Esophagus mucosa (tissue), 1 donor: ENCODE results near the gene OGFOD2. TPM values are rescaled to one million over a fixed set of nuclear protein-coding genes. Genes with fewer than 3 reads are reported as not detected.
"Not testable (repeated sequence)": the region's sequence is repeated elsewhere in the genome, so short reads cannot be mapped to it uniquely, and the experiment has no call there.

Experiments
- ATAC-seq: fragments of 200-7000 bp; cut with Tn5 transposase; one replicate; pipeline ENCODE4 v1.9.1; 2020
- total RNA-seq: library from RNA; stranded (reverse); gene quantifications from one replicate; pipeline ENCODE4 v1.2.4, GENCODE V29; 2023
- donor health status: DM: yes; HTN: yes; CAD: no.

Gene OGFOD2
- total RNA-seq: 14.7 TPM

DNA sequence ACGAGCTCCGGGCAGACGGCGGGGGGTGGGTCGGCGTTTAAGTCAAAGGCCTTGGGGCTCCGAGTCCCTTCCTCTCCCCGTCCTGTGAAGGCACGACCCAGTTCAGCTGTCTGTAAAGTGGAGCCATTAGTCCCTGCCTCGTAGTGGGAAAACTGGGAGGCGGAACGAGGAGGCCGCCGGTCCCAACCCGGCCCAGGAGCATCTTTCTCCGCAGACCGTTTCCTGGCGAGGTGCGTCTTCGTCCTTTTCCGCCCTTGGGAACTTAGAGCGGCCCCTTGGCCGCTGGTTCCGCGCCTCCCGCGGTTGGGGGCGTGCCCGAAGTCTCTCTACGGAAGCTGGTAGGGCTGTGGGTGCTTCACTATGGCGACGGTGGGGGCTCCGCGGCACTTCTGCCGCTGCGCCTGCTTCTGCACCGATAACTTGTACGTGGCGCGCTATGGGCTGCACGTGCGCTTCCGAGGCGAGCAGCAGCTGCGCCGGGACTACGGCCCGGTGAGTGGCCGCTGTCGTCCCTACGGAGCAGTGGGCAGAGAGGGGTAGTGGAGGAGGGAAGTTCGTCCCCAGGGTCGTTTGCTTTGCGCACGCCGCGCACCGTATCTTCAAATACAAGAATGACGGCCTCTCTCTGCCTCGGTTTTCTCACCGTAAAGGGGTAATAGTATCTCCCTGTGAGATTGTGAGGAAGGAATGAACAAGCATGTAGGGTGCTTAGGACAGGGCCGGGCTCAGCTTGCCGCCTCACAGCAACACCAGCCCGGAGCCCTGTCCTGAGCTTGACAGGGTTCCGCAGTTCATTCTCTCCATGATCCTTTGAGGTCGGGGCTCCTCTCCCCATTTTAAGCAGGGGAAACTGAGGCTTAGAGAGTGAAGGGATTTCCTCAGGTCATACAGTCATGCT, at the start of gene OGFOD2:
OGFOD2 (plus strand) TSS at position 353 of the 898 bp plus-strand sequence; CDS start at position 361, 8 bp downstream.
- ATAC-seq: peak; percentile 88

DNA sequence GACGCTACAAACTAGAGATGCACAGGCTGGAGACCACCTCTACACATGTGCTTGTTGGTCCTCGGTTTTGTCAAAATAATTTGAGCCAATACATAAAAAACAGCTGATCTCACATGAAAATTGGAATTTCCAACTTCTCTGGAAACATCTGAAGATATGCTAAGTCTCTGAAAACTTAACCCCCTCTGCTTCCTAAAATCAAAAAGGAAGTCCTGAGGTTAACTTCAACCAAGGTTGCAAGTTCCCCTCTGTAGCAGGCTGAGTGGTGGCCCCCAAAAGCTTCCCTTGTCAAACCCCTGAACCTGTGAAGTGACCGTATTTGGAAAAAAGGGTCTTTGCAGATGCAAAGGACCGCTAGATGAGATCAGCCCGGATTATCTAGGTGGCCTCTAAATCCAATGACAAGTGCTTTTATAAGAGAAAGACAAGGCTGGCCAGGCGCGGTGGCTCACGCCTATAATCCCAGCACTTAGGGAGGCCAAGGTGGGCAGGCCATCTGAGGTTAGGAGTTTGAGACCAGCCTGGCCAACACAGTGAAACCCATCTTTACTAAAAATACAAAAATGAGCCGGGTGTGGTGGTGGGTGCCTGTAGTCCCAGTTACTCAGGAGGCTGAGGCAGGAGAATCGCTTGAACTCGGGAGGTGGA, 47.2 kb upstream of the OGFOD2 start:
- ATAC-seq: no peak

DNA sequence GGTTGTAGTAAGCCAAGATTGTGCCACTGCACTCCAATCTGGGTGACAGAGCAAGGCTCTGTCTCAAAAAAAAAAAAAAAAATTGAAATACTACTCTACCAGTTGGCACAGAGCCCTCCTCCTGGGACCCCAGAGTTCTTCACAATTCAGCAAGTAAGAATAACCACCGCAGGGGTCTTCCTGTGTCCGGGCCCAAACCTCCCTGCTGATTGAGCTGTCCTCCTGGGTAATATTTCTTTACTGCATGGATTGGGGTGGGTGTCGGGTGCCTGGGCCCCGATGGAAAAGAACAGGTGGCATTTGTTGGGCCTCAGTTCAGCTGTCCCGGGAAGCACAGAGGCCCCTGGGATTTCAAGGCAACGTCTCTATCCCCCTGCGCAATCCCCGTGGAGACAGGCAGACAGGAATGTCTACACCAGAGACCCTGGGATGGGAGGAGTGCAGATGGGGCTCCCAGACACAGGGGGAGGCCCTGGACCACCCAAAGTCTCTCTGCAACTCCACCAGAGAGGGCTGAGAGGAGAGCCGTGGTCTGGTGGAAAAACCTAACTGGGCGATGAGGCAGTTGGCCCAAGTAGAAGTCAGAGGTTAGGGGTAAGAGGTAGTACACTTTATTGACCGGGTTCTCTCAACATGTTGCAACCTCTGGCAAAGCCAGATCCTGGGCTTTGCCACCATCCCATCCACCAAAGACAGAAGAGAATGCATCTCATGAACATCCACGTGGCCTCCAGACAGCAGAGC, 46.5 kb upstream of the OGFOD2 start:
- ATAC-seq: no peak

DNA sequence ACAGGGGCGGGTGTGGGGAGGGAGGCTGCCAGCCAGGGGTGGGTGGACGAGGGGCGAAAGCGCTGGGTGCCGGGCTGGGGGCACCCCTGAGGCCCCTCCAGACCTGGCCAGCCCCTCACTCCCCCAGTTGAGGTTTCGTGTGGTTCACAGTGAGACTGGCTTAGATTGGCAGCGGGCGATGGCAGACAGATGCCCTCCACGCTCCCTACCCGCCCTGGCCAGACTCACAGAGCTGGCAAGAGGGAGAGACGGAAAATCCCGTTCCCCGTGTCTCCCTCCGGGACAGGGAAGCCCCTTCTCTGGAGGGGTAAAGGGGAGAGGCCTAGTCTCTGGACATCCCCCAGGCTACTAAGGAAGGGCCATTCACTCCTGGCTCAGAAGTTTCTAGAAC, 45.9 kb upstream of the OGFOD2 start:
- ATAC-seq: no peak

DNA sequence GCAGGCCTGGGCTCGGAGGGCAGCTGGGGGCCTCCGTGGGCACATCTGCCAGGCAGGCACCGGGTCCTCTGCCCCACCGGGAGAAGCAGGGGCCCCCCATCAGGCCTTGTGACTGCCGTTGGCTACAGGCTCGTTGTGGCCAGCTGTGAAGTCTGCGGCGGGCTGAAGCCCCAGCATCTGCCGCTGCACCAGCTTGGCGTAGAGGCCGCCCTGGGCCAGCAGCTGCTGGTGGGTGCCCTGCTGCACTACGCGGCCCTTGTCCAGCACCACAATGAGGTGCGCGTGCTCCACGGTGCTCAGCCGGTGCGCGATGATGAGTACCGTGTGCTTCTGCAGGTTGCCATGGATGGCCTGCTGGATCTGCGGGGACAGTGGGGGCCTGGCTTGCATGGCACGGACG, 45.2 kb upstream of the OGFOD2 start:
- peak; percentile 17 for ATAC-seq

DNA sequence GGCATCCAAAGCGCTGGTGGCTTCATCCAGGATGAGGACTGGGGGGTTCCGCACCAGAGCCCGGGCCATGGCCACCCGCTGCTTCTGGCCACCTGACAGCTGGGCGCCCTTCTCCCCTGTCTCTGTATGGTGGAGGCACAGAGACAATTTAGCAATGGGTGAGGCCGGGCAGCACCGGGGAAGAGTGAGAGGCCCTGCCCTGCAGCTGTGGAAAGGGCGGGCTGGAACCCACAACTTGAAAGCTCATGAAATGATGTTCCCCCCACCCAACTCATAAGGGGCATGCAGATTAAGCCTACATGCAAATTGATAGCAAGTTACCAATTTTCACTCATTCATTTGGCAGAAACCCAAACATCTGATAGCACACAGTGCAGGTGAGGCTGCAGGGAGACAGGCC, 42.8 kb upstream of the OGFOD2 start:
- ATAC-seq: no peak

DNA sequence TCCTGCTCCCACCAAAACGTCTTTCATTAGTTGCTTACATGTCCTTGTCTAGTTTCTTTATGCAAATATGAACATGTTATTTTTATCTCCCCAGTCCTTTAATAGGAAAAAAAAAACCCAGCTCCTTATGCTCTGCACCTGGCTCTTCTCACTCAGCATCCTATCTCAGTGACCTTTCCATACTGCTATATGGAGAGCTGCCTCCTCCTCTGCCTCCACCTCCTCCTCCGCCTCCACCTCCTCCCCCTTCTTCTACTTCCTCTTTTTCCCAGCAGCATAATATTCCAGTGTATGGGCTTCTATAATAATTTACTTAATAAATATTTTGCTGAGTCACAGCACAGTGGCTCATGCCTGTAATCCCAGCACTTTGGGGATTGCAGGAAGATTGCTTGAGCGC, 40.3 kb upstream of the OGFOD2 start:
- no peak for ATAC-seq

DNA sequence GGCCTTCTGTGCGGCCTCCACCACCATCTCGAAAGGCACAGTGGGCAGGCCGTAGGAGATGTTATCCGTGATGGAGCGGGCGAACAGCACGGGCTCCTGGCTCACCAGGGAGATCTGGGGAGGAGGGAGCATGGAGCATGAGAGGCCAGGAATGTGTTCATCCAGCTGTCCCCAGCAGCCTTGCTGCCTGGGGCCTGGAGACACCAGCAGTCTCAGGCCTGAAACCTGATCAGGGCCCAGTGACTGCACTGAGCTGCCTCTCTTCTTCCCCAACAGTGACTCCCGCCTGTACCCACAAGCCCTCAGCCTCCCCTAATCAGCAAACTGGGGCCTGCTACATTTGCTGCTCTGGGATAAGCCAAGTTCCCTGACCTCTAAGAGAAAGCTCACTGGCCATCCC, 39.7 kb upstream of the OGFOD2 start:
- no peak for ATAC-seq

DNA sequence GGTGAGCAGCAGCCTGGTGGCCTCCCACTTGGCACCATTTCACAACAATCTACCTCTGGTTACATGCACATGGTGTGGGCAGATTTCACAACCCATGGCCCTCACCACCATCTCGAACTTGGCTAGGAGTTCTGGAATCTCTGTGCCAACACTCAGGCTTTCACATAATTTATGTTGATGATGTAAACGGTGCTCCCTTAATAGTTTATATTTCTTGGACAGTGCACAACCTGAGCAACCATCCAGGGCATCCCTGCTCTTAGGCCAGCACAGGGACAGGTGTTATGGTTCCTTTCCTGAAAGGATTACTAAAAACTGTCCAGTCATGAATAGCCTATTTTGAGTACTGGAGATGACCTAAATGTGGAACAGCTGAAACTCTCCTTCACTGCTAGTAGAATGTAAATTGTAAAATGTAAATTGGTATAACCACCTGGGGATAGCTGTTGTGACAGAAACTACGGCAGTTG, 37.4 kb upstream of the OGFOD2 start:
- no peak for ATAC-seq

DNA sequence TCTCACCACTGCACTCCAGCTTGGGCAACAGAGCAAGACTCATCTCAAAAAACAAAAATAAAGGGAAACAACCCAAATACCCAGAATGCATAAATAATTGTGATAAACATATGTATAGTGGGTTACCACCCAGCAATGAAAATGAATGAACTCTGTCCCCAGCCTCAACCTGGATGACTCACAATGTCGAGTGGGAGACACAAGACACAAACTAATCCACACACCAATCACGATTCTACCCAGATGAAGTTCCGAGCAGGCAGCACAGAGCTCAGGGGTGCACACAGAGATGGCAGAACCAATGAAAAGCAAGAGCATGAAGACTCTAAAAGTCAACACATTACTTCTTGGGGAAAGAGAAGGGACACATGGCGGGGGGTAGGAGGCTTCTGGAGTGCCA, 35.9 kb upstream of the OGFOD2 start:
- no peak for ATAC-seq

DNA sequence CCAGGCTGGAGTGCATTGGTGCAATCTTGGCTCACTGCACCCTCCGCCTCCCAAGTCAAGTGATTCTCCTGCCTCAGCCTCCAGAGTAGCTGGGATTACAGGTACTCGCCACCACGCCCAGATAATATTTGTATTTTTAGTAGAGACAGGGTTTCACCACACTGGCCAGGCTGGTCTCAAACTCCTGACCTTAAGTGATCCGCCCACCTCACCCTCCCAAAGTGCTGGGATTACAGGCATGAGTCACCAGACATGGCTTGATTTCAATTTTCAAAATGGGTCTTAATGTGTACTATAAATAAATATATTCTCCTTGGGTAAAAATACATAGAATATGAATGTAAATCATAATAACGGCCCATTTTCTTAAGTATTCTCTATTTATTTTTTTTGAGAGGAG, 33.7 kb upstream of the OGFOD2 start:
- ATAC-seq: not testable (repeated sequence)

DNA sequence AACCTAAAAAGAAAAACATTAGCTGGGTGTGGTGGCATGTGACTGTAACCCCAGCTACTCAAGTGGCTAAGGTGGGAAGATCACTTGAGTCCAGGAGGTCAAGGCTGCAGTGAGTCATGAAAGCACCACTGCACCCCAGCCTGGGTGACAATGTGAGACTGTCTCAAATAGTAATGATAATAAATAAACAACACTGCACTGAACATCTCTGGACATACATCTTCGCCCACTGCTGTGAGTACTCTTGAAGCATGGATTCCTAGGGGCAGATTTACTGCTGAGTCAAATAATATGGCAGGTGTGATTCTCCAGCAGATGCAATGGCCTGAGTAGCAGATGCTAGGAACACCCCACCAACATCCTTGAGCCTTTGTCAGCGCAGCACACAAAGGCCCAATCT, 32.4 kb upstream of the OGFOD2 start:
- ATAC-seq: no peak

DNA sequence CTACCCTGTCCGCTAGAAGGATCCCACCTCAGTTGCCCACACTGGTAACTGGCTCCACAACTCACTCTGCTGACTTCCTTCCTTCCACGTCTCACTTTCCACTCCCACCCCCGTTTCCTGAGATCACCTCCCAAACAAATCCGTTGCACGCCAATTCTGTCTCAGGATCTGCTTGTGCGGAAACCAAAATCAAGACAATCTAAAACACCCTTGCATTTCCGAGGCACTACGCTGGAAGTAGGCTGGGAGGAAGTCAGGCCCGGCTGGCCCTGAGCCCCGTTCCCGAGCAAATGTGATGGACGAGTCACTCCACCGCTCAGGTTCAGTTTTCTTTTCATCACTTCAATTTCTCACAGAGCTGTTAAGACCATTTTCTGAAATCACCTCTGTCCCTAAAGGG, 31.8 kb upstream of the OGFOD2 start:
- ATAC-seq: no peak

DNA sequence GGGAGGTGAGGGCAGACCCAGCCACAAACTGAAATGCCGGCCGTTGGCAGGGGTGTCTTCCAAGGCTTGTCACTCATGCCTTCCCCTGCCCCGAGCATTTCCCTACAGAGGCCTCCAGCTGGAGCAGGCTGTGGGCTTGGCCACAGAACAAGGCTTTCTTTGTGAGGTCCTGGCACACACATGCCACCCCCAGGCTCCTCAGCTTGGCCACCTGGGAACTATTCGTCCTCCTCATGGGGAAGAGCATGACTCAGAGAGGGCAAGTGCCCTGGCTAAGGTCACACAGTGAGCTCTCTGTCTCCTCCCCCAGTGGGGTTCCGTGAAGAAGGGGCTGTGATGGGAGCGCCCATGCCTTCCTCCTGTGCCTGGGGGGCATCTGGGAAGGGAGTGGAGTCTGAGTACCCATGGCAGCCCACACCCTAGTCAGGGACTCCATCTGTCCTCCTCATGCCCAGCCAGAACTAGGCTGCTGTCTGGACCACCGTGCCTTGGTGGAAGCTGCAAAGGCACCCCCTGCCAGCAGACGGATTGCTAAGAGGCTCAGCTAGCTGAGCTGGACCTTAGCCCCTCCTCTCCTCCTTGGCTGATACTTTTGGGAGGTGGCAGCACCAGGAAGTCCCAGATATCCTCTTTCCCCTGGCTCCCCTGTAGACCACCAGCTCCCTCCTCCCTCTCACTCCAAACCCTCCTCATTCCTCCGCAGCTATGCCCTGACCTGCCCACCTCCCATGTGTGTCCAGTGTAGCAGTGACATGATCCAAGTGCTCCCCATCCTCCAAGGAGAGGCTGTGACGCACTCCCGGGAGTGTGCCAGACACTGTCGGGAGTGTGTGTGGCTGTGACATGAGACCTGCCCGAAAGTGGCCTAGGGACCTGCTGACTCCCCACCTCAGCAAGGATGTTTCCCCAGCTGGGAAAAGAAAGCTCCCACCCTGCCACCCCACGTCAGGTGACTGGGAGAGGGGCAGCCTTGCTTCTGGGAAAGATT, 30.1 kb upstream of the OGFOD2 start:
- ATAC-seq: peak; percentile 27

DNA sequence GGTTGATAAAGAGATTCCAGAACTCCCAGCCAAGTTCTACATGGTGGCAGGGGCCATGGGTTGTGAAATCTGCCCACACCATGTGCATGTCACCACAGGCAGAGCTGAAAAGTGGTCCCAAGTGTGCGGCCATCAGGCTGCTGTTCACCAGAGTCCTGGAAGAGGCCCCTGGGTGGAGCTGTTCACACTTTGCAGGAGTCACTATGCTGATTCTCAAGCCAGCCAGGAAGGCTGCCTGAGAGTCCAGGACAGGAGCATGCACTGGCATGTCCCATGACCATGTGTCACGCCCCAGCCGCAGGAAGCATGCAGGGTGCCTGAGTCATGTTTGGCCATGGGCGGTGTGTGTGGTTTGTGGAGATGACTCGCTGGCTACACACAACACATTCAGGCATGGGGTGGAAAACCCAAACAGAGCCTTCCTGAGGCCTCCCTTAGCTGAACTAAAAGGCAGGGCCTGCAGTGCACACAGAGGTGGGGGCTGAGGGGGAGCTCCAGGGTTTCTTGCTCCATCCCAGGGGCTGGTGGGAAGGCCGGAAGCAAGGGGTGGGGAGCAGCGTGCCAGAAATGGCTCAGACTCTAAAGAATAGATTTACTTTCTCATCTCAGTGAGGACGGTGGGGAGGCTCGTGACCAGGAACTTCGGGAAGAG, 28.2 kb upstream of the OGFOD2 start:
- ATAC-seq: peak; percentile 94

DNA sequence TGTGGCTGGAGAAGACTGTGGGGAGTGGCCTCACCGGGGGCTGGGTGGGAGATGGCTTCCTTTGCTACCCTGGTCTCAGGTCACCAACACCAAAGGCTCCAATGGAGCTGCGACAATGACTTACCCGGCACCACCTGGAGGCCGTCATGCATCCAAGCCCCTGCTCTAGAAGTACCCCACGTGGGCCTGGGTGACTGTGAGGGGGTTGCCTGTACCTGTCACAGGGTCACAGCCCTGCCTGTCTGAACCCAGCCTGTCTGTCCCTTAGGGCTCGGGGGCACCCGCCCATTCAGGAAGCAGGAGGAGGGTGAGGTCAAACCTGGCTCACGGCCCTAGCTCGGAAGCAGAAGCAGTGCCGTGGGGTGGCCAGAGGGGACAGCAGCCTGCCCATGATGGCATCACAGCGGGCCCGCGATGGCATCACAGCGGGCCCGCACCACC, 27.7 kb upstream of the OGFOD2 start:
- ATAC-seq: peak; percentile 63

DNA sequence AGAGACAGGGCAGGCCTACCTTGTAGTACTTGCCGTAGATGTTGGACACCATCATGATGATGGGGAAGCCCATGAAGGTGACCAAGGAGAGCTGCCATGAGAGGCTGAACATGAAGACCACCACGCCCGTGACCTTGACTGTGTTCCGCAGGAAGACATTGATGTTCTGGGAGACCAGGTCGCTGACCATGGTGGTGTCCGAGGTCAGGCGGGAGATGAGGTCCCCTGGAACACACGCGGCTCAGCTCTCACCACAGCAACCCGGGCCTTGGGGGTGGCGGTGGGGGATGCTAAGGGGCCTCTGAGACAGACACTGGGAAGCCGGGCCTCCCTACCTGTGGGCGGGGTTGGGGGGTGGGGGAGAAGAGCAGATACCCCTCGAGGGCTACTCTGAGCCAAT, 26.4 kb upstream of the OGFOD2 start:
- ATAC-seq: no peak

DNA sequence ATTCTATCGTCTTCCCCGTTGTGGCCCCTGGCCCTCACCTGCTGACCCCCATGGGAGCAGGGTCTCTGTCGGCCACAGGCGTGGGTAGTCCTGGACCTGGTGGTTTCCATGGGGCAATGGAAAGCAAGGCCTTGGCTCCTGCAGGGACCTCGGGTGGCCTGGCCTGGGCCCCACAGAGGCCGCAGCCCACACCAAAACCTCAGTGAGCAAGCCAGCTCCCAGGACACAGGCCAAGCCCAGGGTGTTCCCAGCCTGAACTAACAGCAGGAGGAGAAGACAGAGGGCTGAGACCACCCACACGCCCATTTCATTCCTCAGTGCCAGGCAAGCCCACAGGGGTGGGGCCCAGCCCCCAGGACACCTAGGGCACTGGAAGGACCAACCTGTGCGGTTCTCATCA, 25.6 kb upstream of the OGFOD2 start:
- ATAC-seq: no peak

DNA sequence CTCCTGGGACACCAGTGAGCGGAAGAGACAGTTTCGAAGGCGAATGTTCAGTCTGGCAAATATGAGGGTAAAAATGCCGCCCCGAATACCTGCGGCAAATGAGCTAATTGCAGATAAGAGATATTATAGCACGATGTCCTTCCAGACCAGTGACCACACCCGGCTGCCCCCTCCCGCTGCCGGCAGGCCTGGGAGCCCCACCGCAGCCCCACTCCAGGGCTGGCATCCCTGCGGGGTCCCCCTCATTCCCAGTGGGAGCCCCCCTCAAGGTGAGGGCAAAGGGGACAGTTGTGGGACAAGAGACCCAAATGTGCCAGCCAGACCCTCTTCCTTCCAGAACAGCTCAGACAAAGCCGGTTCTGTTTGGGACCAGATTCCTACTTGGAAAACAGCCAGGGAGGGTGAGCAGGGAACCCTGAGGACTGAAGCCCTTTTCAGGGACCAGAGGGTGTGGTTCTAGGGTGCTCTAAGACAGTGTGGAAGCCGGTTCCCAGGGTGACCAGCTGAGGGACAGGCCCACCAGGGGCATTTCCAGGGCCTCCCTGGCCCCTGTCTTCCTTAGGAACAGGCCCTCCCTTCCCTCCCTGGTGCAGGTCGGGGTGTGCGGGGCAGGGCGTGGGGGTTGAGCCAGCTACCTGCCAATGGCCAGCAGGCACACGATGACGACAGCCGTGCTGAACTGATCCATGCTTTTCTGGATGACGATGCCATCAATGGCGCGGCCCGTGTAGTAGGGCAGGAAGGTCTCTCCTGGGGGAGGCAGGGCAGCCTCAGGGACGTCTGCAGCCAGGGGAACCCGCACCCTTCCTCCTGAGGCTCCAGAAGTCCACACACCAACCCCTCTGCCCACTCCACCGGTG, 25.0 kb upstream of the OGFOD2 start:
- ATAC-seq: no peak

DNA sequence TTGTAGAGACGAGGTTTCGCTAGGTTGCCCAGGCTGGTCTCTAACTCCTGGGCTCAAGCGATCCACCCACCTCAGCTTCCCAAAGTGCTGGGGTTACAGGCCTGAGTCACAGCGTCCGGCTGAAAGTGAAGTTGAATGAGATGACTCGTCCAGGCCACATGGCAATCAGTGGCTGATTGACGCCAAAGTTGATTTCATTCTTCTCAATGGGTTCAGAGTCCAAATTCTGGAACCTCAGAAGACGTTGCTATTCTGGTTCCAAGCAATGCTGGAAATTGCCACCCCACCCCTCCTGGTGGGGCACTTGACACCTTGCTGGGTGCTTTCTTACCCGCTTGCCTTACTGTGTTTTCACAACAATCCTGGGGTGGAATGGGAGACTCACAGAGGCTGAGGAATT, 23.6 kb upstream of the OGFOD2 start:
- no peak for ATAC-seq
